Coronary artery (tissue), 2 donors: Measurements from ENCODE around the gene ARHGAP22.

Experiments
- DNase-seq: peaks from one replicate; pipeline ENCODE4 v3.0.0-alpha.2; 2017; ENCODE audit warnings: low spot score
- H3K27ac ChIP-seq, 2 donors: fragments of 200-600 bp; sonication (generic); one replicate each; pipeline ENCODE4 v1.5.1; 2016 to 2019
- H3K4me3 ChIP-seq: fragments of 200-600 bp; sonication (generic); 2 replicates; pipeline ENCODE4 v1.5.1; 2016; ENCODE audit warnings: mild to moderate bottlenecking, moderate library complexity
- CTCF ChIP-seq: fragments of 200-600 bp; sonication (generic); IDR thresholded peaks from one replicate; pipeline ENCODE4 v1.5.1; 2019; ENCODE audit warnings: antibody characterized with exemption

Gene ARHGAP22

GRCh38 chr10:48523820-48524758 lies 80.8 kb downstream of the ARHGAP22 start:
- H3K4me3 ChIP-seq = peak overlapping the region; percentile 73
- peak; percentile 72 for DNase-seq
- TF ChIP-seq CTCF = peak; percentile 39
- H3K27ac ChIP-seq = peak overlapping the region in 1 of 2 donors; percentile 43

- DNase-seq = peak; percentile 82
- no peak for TF ChIP-seq CTCF
Observed at GRCh38 chr10:48523212-48523819, 81.6 kb downstream of the ARHGAP22 start.

GRCh38 chr10:48522011-48522765 lies 82.7 kb downstream of the ARHGAP22 start:
- TF ChIP-seq CTCF = no peak
- peak; percentile 65 for DNase-seq

More at GRCh38 chr10:48523212-48523819, 81.6 kb downstream of the ARHGAP22 start:
- Histone ChIP-seq H3K4me3 (peak overlapping the region; percentile 73), H3K27ac (peak overlapping the region in 1 of 2 donors; percentile 43)

GRCh38 chr10:48520594-48520993 lies 84.3 kb downstream of the ARHGAP22 start:
- Histone ChIP-seq H3K4me3 (no peak overlapping the region), H3K27ac (no peak overlapping the region)
- no peak for TF ChIP-seq CTCF
- peak; percentile 38 for DNase-seq

More at GRCh38 chr10:48522011-48522765, 82.7 kb downstream of the ARHGAP22 start:
- no peak overlapping the region for H3K4me3 ChIP-seq
- H3K27ac ChIP-seq = no peak overlapping the region

GRCh38 chr10:48520184-48520506 lies 84.7 kb downstream of the ARHGAP22 start:
- DNase-seq = no peak
- no peak overlapping the region for H3K4me3 ChIP-seq
- TF ChIP-seq CTCF = no peak
- no peak overlapping the region for H3K27ac ChIP-seq

GRCh38 chr10:48519481-48520183 lies 85.2 kb downstream of the ARHGAP22 start:
- no peak for TF ChIP-seq CTCF
- peak; percentile 47 for DNase-seq
- Histone ChIP-seq H3K4me3 (no peak overlapping the region), H3K27ac (no peak overlapping the region)
